GM23338 (cell line): ENCODE measurements around the gene CFHR1.
"Not testable (repeated sequence)": the region's sequence is repeated elsewhere in the genome, so short reads cannot be mapped to it uniquely, and the experiment has no call there.

ENCODE experiments used
- CREB1 ChIP-seq: fragments of 250-450 bp; sonication (Bioruptor Pico); IDR thresholded peaks from 2 replicates; pipeline ENCODE4 v1.5.0; 2020; ENCODE audit warnings: low read depth, mild to moderate bottlenecking, moderate library complexity
- ETS1 ChIP-seq: IDR thresholded peaks from 2 replicates; pipeline ENCODE4 v1.6.1; 2016; ENCODE audit warnings: antibody characterized with exemption
- EZH2 ChIP-seq: fragments of 200-600 bp; sonication (generic); IDR thresholded peaks from one replicate; pipeline ENCODE4 v1.8.0; 2017; ENCODE audit warnings: antibody characterized with exemption, mild to moderate bottlenecking, low read depth; ENCODE audit not compliant: unreplicated experiment
- EZH2phosphoT487 ChIP-seq: fragments of 200-600 bp; sonication (generic); IDR thresholded peaks from one replicate; pipeline ENCODE4 v1.8.1; 2018; ENCODE audit warnings: antibody characterized with exemption; ENCODE audit not compliant: unreplicated experiment
- JUNB ChIP-seq: IDR thresholded peaks from one replicate; pipeline ENCODE4 v1.6.1; 2016; ENCODE audit warnings: antibody characterized with exemption; ENCODE audit not compliant: unreplicated experiment
- POLR2AphosphoS5 ChIP-seq: IDR thresholded peaks from 2 replicates; pipeline ENCODE4 v1.6.1; 2016; ENCODE audit warnings: antibody characterized with exemption, low read depth
- REST ChIP-seq: IDR thresholded peaks from one replicate; pipeline ENCODE4 v1.6.1; 2018; ENCODE audit warnings: antibody characterized with exemption; ENCODE audit not compliant: unreplicated experiment
- ZNF331 ChIP-seq: fragments of 250-450 bp; sonication (Bioruptor Pico); IDR thresholded peaks from 2 replicates; pipeline ENCODE4 v1.5.0; 2020; ENCODE audit warnings: low read depth, mild to moderate bottlenecking, moderate library complexity
- ZNF462 ChIP-seq: fragments of 250-450 bp; sonication (Bioruptor Pico); IDR thresholded peaks from 2 replicates; pipeline ENCODE4 v1.5.0; 2020; ENCODE audit warnings: mild to moderate bottlenecking, moderate library complexity
- TF ChIP-seq, protein P1 (sequence below), 2 experiments: fragments of 200-600 bp in 1 of 2; sonication (generic) in 1 of 2; conservative IDR thresholded peaks; 2 replicates each; pipeline versions ENCODE4 v1.5.1 to v1.6.1; 2016 to 2017; ENCODE audit warnings: antibody characterized with exemption in 2 of 2, low read depth in 2 of 2, mild to moderate bottlenecking in 2 of 2, moderate library complexity in 1 of 2

GRCh38 chr1:196794103-196794502, 25.4 kb upstream of the CFHR1 start:
- TF ChIP-seq, protein P1, sequence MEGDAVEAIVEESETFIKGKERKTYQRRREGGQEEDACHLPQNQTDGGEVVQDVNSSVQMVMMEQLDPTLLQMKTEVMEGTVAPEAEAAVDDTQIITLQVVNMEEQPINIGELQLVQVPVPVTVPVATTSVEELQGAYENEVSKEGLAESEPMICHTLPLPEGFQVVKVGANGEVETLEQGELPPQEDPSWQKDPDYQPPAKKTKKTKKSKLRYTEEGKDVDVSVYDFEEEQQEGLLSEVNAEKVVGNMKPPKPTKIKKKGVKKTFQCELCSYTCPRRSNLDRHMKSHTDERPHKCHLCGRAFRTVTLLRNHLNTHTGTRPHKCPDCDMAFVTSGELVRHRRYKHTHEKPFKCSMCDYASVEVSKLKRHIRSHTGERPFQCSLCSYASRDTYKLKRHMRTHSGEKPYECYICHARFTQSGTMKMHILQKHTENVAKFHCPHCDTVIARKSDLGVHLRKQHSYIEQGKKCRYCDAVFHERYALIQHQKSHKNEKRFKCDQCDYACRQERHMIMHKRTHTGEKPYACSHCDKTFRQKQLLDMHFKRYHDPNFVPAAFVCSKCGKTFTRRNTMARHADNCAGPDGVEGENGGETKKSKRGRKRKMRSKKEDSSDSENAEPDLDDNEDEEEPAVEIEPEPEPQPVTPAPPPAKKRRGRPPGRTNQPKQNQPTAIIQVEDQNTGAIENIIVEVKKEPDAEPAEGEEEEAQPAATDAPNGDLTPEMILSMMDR (conservative IDR thresholded peaks at IDR 0.05; ENCODE audit: low read depth in 2 of 2) = not testable (repeated sequence)
- not testable (repeated sequence) for TF ChIP-seq EZH2phosphoT487; EZH2; REST; CREB1 (CRISPR knock-in tag); ZNF331 (CRISPR knock-in tag); POLR2AphosphoS5; ETS1; JUNB; ZNF462 (CRISPR knock-in tag)
